CD4-positive, alpha-beta T cell treated with Interleukin-10 for 1 hour (primary cell): Measurements from ENCODE around the gene PDE6D.

Experiments
- DNase-seq: peaks from one replicate; pipeline ENCODE4 v3.0.0-alpha.2; 2020

Gene PDE6D

GRCh38 chr2:231706731-231707624, 74.1 kb downstream of the PDE6D start:
- peak; percentile 98 for DNase-seq

- no peak for DNase-seq
Observed at GRCh38 chr2:231704017-231704416, 77.1 kb downstream of the PDE6D start.

- DNase-seq = no peak
Observed at GRCh38 chr2:231701456-231702373, 79.4 kb downstream of the PDE6D start.

GRCh38 chr2:231699006-231699405, 82.1 kb downstream of the PDE6D start:
- no peak for DNase-seq

GRCh38 chr2:231696004-231696367, 85.1 kb downstream of the PDE6D start:
- DNase-seq = no peak

GRCh38 chr2:231693956-231694355, 87.1 kb downstream of the PDE6D start:
- DNase-seq = no peak

- no peak for DNase-seq
Observed at GRCh38 chr2:231692847-231693246, 88.2 kb downstream of the PDE6D start.

GRCh38 chr2:231691251-231691772, 89.8 kb downstream of the PDE6D start:
- DNase-seq = no peak

GRCh38 chr2:231689124-231689893, 91.8 kb downstream of the PDE6D start:
- no peak for DNase-seq

GRCh38 chr2:231688719-231689118, 92.4 kb downstream of the PDE6D start:
- DNase-seq = no peak

- DNase-seq = no peak
Observed at GRCh38 chr2:231687961-231688360, 93.1 kb downstream of the PDE6D start.

- peak; percentile 69 for DNase-seq
Observed at GRCh38 chr2:231687133-231687852, 93.8 kb downstream of the PDE6D start.

- no peak for DNase-seq
Observed at GRCh38 chr2:231686192-231687100, 94.6 kb downstream of the PDE6D start.

GRCh38 chr2:231685349-231686191, 95.5 kb downstream of the PDE6D start:
- no peak for DNase-seq

- DNase-seq = no peak
Observed at GRCh38 chr2:231684314-231685223, 96.5 kb downstream of the PDE6D start.

- no peak for DNase-seq
Observed at GRCh38 chr2:231683292-231684235, 97.5 kb downstream of the PDE6D start.

- DNase-seq = no peak
Observed at GRCh38 chr2:231682603-231683291, 98.3 kb downstream of the PDE6D start.
